Fibroblast of lung (primary cell): ENCODE data around the gene REPS2. TPM values are rescaled to one million over a fixed set of nuclear protein-coding genes. Genes with fewer than 3 reads are reported as not detected.

ENCODE experiments used
- DNase-seq, 2 donors: peaks; one replicate each; pipeline versions ENCODE4 v3.0.0 to v3.0.0-alpha.2; 2010; ENCODE audit warnings: low read depth in 2 of 2
- H2AFZ ChIP-seq: 2 replicates; pipeline ENCODE4 v1.5.1; 2012; ENCODE audit warnings: low read length, control low read depth, inconsistent platforms
- H3K27ac ChIP-seq: 2 replicates; pipeline ENCODE4 v1.5.1; 2011; ENCODE audit warnings: low read length, control low read depth; ENCODE audit not compliant: insufficient read depth
- H3K27me3 ChIP-seq: 2 replicates; pipeline ENCODE4 v1.5.1; 2011; ENCODE audit warnings: mild to moderate bottlenecking, low read length; ENCODE audit not compliant: control insufficient read depth, insufficient read depth
- H3K36me3 ChIP-seq: 2 replicates; pipeline ENCODE4 v1.5.1; 2011; ENCODE audit warnings: low read length; ENCODE audit not compliant: control insufficient read depth, insufficient read depth
- H3K4me1 ChIP-seq: 2 replicates; pipeline ENCODE4 v1.5.1; 2011; ENCODE audit warnings: low read length; ENCODE audit not compliant: control insufficient read depth, insufficient read depth; ENCODE audit errors: extremely low read depth
- H3K4me2 ChIP-seq: 2 replicates; pipeline ENCODE4 v1.5.1; 2011; ENCODE audit warnings: low read length, control low read depth; ENCODE audit not compliant: insufficient read depth; ENCODE audit errors: extremely low read depth
- H3K4me3 ChIP-seq, 4 experiments: fragments of 200-600 bp in 1 of 4; sonication (generic) in 1 of 4; replicated peaks in 1 of 4; 2 replicates each; pipeline ENCODE4 v1.5.1; 2011 to 2016; ENCODE audit warnings: low read length in 4 of 4, low read depth in 3 of 4, mild to moderate bottlenecking in 3 of 4, control low read depth in 2 of 4, inconsistent platforms in 1 of 4, mixed read lengths in 1 of 4; ENCODE audit not compliant: insufficient read depth in 1 of 4; ENCODE audit errors: control extremely low read depth in 1 of 4
- H3K79me2 ChIP-seq: 2 replicates; pipeline ENCODE4 v1.5.1; 2012; ENCODE audit warnings: mild to moderate bottlenecking, low read length, inconsistent platforms; ENCODE audit not compliant: control insufficient read depth, insufficient read depth
- H3K9ac ChIP-seq: 2 replicates; pipeline ENCODE4 v1.5.1; 2011; ENCODE audit warnings: mild to moderate bottlenecking, low read length, control low read depth; ENCODE audit not compliant: insufficient read depth
- H3K9me3 ChIP-seq: 2 replicates; pipeline ENCODE4 v1.5.1; 2012; ENCODE audit warnings: low read depth, low read length; ENCODE audit not compliant: control insufficient read depth, insufficient read depth
- H4K20me1 ChIP-seq: 2 replicates; pipeline ENCODE4 v1.5.1; 2011; ENCODE audit warnings: low read length; ENCODE audit not compliant: control insufficient read depth, insufficient read depth; ENCODE audit errors: extremely low read depth
- EZH2 ChIP-seq: IDR thresholded peaks from 2 replicates; pipeline ENCODE4 v1.5.1; 2012; ENCODE audit warnings: low read length, control low read depth, mild to moderate bottlenecking; ENCODE audit errors: missing control alignments
- polyA plus RNA-seq, 2 donors: library from polyadenylated mRNA; depleted of rRNA in 1 of 2; stranded (reverse) in 1 of 2; unstranded in 1 of 2; fragments of >200 nt; gene quantifications; 2 replicates each; pipeline ENCODE4 v1.2.1, GENCODE V29; 2011 to 2012; ENCODE audit warnings: missing spikeins in 1 of 2
- total RNA-seq: library from RNA; depleted of rRNA; stranded (reverse); fragments of >200 nt; gene quantifications from 2 replicates; pipeline ENCODE4 v1.2.1, GENCODE V29; 2014
- TF ChIP-seq, protein P1 (sequence below), 2 donors: IDR thresholded peaks in 1 of 2; conservative IDR thresholded peaks in 1 of 2; 1 replicate in 1 of 2; 2 replicates in 1 of 2; pipeline ENCODE4 v1.5.1; 2011 to 2012; ENCODE audit warnings: low read length in 2 of 2, control low read depth in 1 of 2, inconsistent platforms in 1 of 2, low read depth in 1 of 2, mild to moderate bottlenecking in 1 of 2

Gene REPS2
- total and polyA plus RNA-seq, 2 donors (not counting 1 experiment from before 2014, with no cell fraction given), result 0.27 to 0.50 TPM

DNA sequence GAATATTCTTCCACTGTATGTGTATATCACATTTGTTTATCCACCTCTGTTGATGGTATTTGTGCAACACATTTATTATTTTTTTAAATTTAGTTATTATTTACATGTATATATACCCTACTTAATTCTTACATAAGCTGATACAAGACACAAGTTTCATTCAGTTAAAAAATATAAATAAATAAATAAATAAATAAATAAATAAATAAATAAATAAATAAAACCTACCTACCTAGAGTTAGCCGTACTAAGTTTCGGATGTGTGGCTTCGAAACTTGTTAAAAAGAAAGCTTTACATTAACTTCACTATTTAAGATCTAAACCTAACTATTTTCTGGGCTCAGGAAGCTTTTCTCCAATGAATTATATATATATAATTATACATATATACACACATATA is 23.3 kb upstream of the REPS2 start:
- TF ChIP-seq EZH2, result no peak
- TF ChIP-seq, protein P1, sequence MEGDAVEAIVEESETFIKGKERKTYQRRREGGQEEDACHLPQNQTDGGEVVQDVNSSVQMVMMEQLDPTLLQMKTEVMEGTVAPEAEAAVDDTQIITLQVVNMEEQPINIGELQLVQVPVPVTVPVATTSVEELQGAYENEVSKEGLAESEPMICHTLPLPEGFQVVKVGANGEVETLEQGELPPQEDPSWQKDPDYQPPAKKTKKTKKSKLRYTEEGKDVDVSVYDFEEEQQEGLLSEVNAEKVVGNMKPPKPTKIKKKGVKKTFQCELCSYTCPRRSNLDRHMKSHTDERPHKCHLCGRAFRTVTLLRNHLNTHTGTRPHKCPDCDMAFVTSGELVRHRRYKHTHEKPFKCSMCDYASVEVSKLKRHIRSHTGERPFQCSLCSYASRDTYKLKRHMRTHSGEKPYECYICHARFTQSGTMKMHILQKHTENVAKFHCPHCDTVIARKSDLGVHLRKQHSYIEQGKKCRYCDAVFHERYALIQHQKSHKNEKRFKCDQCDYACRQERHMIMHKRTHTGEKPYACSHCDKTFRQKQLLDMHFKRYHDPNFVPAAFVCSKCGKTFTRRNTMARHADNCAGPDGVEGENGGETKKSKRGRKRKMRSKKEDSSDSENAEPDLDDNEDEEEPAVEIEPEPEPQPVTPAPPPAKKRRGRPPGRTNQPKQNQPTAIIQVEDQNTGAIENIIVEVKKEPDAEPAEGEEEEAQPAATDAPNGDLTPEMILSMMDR (conservative IDR thresholded peaks at IDR 0.05 in 1 of 2, IDR thresholded peaks at IDR 0.05 in 1 of 2; ENCODE audit: low read depth in 1 of 2, low read length in 2 of 2), result no peak
- Histone ChIP-seq H3K9ac (no peak overlapping the region), H4K20me1 (no peaks in the 10 kb centered on the region), H3K27me3 (no peaks in the 10 kb centered on the region), H3K4me2 (no peak overlapping the region), H3K36me3 (no peaks in the 10 kb centered on the region), H3K4me3 (no peak overlapping the region), H3K79me2 (no peaks in the 10 kb centered on the region), H3K4me1 (no peaks in the 10 kb centered on the region), H2AFZ (no peak overlapping the region), H3K9me3 (no peaks in the 10 kb centered on the region), H3K27ac (no peak overlapping the region)
- DNase-seq, result no peak

DNA sequence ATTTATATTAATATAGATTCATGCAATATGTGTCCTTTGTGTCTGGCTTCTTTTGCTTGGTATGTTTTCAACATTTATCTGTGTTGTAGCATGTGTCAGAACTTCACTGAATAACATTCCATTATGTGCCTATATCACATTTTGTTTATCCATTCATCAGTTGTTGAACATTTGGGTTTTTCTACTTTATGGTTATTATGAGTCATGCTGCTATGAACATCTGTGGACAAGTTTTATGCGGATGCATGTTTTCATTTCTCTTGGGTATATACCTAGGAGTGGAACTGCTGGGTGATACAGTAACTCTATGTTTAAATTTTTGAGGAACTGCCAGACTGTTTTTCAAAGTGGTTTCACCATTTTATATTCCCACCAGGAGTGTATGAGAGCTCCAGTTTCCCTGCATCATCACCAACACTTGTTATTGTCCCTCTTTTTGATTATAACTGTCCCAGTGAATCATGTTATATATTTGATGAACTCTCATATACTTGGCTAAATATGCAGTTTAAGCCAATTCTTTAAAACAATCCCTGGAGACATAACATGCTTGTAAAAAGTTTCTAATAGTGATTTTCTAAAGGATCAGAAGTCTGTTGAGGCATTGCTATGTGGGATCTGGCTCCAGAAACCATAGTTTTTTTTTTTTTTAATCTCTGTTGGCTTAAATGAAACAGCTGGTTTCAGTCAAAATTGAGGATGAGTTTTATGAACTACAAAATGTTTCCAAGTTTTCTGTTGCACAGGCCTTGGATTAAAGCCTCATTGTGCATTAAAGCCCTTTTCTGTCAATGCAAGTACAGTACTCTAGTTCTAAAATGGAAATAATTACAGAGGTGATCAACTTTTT is 21.6 kb upstream of the REPS2 start:
- no peaks in the 10 kb centered on the region for H3K9me3 ChIP-seq
- H3K4me3 ChIP-seq, result no peak overlapping the region
- no peaks in the 10 kb centered on the region for H3K36me3 ChIP-seq
- H3K79me2 ChIP-seq, result no peaks in the 10 kb centered on the region
- no peaks in the 10 kb centered on the region for H3K27me3 ChIP-seq
- H2AFZ ChIP-seq, result no peak overlapping the region
- H3K9ac ChIP-seq, result no peak overlapping the region
- TF ChIP-seq EZH2, result no peak
- TF ChIP-seq, protein P1 (conservative IDR thresholded peaks at IDR 0.05 in 1 of 2, IDR thresholded peaks at IDR 0.05 in 1 of 2; ENCODE audit: low read depth in 1 of 2, low read length in 2 of 2), result no peak
- H3K4me2 ChIP-seq, result no peak overlapping the region
- peak; percentile 3 to 26 for DNase-seq
- no peak overlapping the region for H3K27ac ChIP-seq
- no peaks in the 10 kb centered on the region for H3K4me1 ChIP-seq
- H4K20me1 ChIP-seq, result no peaks in the 10 kb centered on the region

DNA sequence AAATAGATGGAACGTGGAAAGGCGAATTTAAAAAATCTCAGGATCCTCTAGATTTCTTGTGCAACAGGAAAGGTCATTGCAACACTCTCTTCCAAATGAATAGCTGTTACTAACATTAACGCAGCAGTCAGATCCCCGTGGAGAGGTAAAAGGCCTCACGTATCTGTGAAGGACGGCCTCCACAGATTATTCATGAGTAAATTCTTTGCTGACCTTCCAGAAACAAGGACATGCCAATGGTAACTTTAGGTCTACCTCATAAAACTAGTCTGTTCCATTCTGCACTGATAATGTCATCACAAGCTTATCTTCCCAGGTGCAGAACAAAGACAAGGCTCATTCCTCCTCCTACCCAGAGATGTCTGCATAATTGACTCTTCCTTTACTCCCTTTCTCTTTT is 16.1 kb upstream of the REPS2 start:
- peak in 1 of 2 donors; percentile 47 for DNase-seq
- Histone ChIP-seq H3K36me3 (no peaks in the 10 kb centered on the region), H3K4me1 (no peaks in the 10 kb centered on the region), H3K27me3 (no peaks in the 10 kb centered on the region), H3K79me2 (no peaks in the 10 kb centered on the region), H3K27ac (no peak overlapping the region), H4K20me1 (no peaks in the 10 kb centered on the region), H3K4me3 (no peak overlapping the region), H3K4me2 (no peak overlapping the region), H3K9me3 (no peaks in the 10 kb centered on the region), H3K9ac (no peak overlapping the region), H2AFZ (no peak overlapping the region)
- TF ChIP-seq EZH2, result no peak
- TF ChIP-seq, protein P1 (conservative IDR thresholded peaks at IDR 0.05 in 1 of 2, IDR thresholded peaks at IDR 0.05 in 1 of 2; ENCODE audit: low read depth in 1 of 2, low read length in 2 of 2), result no peak
